NCI-H1436 (cell line): ENCODE results near the gene IMPDH1.

Source experiments
- DNase-seq: peaks from one replicate; lab custom pipeline; 2025; lab: John Stamatoyannopoulos, UW

The IMPDH1 gene

DNA sequence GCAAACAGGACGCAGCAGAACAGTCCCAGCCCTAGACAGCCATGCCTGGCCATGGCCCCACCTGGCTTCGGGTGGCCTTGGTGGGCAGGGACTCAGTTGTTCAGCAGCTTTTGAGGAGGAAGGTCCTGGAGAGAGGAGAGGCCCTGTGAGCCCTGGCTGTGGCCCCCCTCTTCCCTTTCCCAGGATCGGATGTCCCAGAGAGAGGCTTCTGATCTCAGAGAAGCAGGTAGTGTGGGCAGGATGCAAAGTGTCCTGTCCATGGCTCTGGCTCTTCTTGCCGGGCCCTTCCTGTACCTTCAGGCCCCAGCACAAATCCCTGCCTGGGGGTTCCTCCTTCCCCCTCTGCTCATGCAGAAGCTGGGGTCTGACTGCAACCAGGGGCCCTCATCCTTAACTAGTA lies 49.8 kb downstream of the IMPDH1 start:
- DNase-seq: no peak

DNA sequence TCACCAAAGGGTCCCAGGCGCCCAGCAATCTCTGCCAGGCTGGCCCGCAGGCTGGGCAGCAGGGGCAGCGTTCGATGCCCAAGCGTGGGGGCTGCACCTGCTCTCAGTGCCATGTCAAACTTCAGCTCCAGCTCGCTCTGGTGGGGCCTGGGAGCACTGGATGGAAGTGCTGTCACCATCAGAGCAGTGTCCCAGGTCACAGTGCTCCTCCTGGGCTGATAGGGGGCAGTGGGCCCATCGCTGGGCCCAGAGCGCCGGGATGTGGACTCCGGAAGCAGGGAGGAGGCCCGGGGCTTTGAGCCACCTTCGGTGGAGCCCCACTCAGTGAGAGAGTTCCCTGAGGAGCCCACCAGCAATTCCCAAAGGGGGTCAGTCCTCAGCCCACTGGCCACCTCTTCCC lies 50.4 kb downstream of the IMPDH1 start:
- no peak for DNase-seq

DNA sequence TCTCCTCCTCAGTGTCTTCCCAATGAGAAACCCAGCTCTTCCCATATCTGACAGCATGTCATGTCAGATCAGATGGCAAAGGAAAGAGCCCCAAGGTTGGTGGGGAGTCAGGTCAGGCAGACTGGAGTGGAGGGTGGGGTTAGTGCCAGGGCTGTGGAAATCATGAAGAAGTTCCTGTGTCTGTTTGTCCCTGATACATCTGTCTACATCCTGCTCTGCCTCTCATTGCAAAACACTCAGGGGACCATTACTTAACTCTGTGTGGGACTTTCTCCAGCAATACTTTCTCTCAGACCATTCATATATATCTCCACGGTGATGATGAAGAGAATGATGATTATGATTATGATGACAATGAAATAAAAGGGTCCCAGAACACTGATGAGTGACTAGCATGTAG lies 51.5 kb downstream of the IMPDH1 start:
- DNase-seq: no peak

DNA sequence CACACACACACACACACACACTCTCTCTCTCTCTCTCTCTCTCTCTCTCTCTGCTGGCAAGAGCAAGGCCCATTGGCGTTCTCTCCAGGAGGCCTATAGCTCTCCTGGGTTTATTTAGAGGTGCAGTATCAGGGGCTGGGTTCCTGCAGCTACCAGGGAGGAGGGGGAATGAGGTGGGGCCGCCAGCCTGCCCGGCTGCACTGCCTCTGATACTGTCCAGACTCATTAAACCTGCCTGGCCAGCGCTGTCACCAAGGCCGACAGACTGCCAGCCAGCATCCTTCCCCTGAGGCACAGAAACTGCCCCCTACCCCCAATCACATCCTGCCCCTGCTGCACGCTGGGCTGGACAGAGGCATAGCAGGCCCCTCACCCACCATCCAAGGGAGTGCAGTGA lies 52.6 kb downstream of the IMPDH1 start:
- no peak for DNase-seq

DNA sequence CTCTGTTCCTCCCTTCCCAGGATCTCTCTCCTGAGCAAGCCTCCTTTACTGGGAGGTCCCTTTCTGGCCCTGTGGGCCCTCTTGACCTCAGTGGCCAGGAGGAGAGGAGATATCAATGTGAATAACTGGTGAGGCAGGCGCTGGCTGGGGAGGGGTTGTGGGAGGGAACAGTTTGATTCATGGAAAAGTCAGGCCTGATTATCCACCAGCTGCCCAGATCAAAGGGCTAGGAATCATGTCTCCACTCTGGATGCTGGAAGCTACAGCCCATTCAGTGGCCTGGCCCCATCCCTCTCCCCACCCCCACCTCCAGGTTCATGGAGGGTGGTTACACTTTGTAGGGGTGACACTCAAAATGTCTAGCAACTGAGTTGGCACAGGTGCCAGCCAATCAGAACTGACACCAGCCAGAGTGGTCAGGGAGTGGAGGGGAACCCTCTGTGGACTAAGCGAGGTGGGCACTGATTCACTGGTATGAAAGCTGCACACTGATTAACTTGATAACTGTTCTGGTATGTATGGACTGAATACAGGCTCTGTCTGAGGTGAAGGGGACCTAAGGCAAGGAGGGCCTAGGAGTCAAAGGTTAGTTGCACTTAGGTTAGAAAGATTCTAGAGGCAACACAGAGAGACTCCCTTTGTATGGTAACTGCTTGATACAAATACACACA lies 53.1 kb downstream of the IMPDH1 start:
- DNase-seq: no peak

DNA sequence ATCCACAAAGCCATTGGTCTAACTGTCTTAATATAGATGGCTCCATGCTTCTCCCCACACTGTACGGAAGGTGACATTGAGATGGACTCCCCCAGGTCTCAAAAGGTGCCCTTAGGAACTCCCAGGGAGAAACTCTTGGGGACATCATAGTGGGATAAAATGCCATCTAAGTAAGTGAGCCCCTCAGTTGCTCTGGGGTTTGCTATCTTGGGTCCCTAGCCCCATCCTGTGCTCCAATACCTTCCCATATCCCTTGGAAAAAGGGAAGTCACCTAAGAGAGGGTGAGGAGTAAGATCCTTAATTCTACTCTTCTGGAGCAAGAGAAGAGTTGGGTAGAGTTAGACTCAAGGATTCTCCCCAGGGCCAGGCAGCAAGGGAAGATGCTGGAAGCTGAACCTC lies 56.2 kb downstream of the IMPDH1 start:
- DNase-seq: no peak

DNA sequence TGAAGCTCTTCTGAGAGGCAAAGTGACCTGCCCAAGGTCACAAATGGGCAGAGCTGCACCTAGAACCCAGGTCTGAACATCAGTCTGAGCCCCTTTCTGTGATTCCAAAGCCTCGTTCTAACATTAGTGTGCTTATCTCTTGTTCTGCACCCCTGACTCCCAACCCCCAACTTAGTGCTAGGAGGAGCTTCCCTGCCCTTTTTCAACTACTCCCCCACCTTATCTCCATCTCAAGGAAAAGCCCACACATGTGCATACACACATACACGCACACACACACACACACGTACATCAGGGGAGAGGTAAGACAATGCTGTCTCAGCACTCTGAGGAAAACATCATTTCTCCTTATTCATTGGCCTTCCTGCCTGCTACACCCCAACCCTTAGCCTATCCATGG lies 56.6 kb downstream of the IMPDH1 start:
- DNase-seq: no peak

DNA sequence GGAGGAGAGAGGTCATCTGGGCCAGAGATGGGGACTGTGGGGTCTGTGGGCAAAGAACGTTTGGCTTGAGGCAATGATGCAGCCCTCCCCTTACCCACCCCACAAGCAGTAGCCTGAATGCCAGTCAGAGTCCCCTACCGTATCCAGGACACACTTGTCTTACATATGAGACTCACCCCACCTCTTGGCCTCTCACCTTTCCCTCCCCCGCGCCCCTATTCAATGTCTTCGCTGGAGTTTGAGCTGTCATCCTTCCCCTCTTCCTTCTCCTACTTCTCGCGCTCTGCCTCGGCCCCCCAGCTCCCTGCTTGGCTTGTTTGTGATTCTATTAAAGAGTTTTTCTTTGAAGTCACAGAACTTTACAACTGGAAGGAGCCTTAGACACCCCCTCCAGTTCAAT lies 57.1 kb downstream of the IMPDH1 start:
- no peak for DNase-seq

DNA sequence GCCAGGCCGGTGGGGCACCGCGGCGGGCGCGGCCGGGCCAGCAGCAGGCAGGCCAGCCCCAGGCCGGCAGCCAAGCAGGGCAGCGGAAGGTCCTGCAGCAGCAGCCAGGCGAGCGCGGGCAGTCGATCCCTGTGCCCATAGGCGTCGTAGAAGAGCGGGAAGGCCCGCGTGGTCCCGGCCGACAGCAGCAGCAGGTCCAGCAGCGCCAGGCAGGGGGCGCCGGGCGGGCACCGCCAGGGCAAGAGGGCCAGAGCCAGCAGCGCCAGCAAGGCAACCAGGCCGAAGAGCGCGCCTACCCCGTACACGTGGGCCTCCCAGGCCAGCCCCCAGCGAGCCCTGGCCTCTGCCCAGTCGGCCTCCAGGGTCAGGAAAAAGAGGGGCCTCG lies 57.6 kb downstream of the IMPDH1 start:
- no peak for DNase-seq

DNA sequence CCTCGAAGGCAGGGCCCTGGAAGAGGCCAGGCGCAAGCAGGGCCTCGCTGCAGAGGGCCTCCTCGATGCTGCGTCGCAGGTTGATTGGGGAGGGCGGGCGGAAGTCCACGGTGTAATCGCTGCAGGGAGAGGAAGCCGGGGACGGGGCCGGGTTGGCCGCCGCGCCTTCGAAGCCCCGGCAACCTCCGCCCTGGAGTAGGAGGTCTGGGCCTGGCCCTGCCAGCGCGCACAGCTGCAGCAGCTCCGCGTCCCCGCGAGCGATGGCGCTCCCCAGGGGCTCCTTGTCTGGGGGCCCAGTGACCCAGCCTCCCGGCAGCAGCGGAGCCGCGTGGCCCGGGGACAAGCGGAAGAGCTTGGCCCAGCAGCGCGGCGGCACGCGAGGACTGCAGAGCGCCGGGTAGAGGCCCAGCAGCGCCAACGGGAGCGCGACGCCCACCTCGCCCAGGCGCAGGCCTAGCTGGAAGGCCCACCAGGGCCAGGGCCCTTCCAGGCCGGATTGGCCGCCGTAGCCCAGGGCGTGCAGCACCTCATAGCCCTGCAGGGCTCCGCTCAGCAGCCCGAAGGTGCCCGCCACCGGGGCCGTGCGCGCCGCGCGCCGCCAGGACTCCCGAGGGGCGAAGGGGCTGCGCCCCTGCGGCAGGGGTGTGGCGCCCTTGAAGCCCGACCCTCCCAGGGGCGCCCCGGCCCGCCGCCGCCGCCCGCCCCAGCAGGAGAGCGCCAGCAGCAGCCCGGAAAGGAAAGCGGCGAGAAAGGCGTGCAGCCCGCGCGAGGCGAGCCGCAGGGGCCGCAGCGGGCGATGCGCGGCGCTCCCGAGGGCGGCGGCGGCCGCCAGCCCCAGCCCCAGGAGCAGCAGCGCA lies 58.3 kb downstream of the IMPDH1 start:
- DNase-seq: no peak

DNA sequence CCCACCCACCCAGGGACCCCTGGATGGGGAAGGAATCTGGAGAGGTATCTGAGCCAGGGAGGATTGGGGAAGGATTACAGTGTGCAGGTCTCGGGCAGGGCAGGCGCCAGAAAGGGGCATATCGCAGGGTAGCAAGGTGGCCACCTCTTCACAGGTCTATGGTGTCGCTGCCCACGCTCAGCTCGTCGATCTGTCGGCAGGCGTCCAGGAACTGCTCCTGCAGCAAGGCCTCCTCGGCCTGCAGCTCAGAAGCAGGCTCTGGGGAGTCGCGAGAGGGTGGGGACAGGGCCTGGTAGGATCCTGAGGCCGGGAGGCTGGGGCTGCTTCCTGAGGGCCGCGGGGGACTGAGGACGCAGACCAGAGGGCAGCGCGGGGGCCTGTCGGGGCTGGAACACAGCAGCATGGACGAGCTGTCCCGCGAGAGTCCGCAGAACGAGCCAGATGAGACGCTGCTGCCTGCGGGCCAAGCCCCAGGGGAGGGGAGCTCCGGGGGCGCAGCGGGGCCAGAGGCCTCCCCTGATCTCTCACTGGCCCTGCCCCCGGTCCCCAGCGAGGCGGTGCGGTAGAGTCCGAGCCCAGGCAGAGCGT lies 59.0 kb downstream of the IMPDH1 start:
- no peak for DNase-seq

DNA sequence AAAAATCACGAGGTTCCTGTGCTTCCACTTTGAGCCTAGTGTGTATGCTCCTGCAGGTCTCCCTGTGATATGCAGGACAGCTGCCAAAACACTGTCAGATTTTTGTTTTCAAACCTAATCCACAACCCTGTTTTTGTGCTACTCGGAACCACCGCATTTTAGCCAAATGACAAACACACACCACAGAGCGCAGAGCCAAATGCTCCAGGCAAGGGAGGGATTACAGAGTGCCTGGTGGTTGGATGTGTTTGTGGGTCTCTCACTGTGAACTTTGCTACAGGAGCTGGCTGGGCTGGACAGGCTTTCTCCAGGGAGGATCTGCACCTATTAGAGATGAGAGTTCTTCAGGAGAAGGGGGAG lies 60.3 kb downstream of the IMPDH1 start:
- no peak for DNase-seq

DNA sequence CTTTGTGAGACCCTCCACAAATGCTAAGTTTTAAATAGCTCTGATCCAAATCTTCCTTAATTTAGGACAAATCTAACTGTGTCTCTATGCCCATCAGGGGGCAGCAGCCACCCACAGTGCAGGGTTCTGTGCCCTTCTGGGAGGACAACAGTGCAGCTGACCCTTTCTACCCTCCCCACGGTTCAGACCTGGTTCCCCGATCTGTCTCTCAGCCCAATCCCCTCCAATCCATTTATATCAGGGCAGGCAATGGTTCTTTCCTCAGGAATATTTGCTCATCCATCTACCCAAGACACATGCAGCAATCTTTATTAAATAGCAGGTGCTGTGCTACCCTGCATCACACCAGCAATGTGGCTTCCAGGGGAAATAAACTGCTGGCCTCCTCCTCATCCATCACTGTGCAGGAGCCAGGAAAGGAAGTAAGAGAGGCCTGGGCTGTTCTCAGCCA lies 62.1 kb downstream of the IMPDH1 start:
- DNase-seq: peak; percentile 24

DNA sequence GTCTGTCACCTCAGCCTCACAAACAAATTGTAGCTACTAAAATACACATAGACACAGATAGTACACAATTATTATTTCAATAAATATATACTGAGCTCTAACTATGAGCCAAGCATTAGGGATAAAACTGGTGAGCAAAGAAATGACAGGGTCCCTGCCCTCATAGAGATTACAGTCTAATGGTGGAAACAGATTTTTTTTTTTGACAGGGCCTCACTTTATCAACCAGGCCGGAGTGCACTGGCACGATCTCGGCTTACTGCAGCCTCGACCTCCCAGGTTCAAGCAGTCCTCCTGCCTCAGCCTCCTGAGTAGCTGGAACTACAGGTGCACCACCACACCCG lies 65.4 kb downstream of the IMPDH1 start:
- DNase-seq: no peak

DNA sequence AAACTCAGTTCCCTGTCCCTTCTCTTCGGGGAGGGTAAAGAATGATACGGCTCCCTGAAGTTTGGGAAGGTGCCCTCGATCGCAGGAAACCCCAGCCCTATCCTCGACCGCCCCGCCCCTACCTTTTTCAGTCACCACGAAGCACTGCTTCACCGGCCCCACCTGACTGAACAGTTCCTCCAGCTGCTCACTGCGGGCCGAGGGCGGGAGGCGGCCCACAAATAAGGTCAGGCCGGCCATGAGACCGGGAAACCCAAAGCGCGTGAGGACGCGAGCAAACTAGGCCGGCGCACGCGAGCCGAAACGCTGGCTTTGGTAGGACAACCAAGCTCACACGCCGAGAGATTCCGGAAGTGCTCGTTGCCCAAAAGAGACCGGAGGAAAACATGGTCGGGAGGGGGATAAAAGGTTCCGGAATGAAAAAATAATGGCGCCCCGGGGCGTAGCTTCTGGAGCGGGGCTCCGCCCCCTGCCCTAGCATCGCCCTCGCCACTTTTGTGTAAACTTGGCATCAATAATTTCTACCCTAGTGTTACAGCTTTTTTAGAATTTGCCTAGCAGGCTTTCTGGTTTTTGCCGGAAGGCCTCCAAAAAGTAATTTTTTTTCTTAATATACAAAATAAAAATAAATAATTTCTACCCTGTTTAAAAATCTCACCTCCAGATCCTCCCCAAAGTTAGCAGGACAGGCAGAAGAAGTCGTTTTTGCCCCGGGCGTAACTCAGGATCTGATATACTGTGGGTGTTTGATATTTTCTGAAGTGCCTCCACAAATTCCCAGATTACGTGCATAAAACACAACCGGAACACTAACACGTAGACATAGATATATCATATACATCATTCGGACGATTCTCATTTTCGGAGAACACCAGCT lies 66.0 kb downstream of the IMPDH1 start, which contains the start of gene RBM28:
TSS of gene RBM28 (minus strand) at position 355 of the 877 bp plus-strand sequence. CDS start at position 240, 115 bp downstream.
- peak; percentile 86 for DNase-seq
